ENCODE results near the gene SLC38A1.

Gene SLC38A1

GRCh38 chr12:46268583-46269428, at the start of gene SLC38A1:
TSS of gene SLC38A1 (minus strand) at chr12:46269043. CDS start at chr12:46239800, 29,243 bp downstream.
- DNase-seq (ENCODE audit: low read depth), result peak; percentile 61
- peak within 1 kb of the TSS; percentile 79 for H3K4me3 ChIP-seq (ENCODE audit: low read depth, low read length)
- TF ChIP-seq, protein P1, sequence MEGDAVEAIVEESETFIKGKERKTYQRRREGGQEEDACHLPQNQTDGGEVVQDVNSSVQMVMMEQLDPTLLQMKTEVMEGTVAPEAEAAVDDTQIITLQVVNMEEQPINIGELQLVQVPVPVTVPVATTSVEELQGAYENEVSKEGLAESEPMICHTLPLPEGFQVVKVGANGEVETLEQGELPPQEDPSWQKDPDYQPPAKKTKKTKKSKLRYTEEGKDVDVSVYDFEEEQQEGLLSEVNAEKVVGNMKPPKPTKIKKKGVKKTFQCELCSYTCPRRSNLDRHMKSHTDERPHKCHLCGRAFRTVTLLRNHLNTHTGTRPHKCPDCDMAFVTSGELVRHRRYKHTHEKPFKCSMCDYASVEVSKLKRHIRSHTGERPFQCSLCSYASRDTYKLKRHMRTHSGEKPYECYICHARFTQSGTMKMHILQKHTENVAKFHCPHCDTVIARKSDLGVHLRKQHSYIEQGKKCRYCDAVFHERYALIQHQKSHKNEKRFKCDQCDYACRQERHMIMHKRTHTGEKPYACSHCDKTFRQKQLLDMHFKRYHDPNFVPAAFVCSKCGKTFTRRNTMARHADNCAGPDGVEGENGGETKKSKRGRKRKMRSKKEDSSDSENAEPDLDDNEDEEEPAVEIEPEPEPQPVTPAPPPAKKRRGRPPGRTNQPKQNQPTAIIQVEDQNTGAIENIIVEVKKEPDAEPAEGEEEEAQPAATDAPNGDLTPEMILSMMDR (IDR thresholded peaks at IDR 0.05; ENCODE audit: control insufficient read depth, extremely low read depth, insufficient read depth), result peak; percentile 25

DNA sequence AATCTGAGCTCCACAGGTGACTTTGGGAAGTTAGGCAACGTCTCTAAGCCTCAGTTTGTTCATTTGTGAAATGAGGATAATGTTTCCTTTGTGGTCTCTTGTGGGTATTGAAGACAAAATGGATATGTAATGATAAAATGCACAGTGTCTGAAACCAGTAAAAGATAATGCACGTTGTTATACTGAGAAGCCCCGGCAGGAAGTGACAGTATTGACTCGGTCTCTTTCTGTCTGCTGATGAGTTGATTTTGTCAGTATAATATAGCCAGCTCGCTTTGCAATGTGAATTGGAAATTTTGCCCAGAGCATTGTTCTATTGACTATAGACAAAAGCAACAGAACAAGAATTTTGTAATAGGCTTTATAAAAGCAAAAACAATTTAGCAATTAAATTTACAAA, 49.2 kb upstream of the SLC38A1 start:
- DNase-seq (ENCODE audit: low read depth), result no peak
- TF ChIP-seq, protein P1 (IDR thresholded peaks at IDR 0.05; ENCODE audit: control insufficient read depth, extremely low read depth, insufficient read depth), result no peak
- H3K4me3 ChIP-seq (ENCODE audit: low read depth, low read length), result no peak overlapping the region

- no peak for DNase-seq (ENCODE audit: low read depth)
- TF ChIP-seq, protein P1 (IDR thresholded peaks at IDR 0.05; ENCODE audit: control insufficient read depth, extremely low read depth, insufficient read depth), result no peak
- no peak overlapping the region for H3K4me3 ChIP-seq (ENCODE audit: low read depth, low read length)
These were observed 35.2 kb upstream of the SLC38A1 start for GRCh38 chr12:46304070-46304469.

DNA sequence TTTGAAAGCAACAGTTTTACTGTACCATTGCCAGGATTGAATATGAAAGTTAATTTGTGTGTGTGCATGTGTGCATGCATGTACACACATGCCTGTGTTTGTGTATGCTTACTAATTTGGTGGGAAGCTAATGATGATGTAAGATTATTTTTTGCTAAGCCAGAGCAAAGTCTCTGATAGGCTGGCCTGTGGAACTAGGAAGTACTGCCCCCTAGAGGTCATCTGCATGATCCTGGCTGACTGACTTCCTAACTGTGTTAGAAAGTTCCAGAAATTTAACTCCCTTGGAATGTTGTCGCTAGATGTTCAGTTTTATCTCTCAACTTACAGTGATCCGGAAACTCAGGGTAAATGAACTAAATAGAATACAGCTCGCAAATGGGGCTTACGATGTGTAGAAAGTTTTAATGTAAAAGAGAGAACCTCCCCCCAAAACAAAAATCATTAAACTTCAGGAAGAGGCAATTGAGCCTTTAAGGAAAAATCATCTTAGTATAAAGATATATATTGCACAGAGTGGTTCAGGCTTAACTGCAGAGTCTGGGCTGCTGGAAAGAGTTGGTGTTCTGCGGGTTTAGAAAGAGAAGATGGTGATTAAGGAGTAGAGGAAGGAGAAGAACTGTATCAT, 34.3 kb upstream of the SLC38A1 start:
- DNase-seq (ENCODE audit: low read depth), result peak; percentile 34
- no peak overlapping the region for H3K4me3 ChIP-seq (ENCODE audit: low read depth, low read length)
- TF ChIP-seq, protein P1 (IDR thresholded peaks at IDR 0.05; ENCODE audit: control insufficient read depth, extremely low read depth, insufficient read depth), result peak; percentile 68

DNA sequence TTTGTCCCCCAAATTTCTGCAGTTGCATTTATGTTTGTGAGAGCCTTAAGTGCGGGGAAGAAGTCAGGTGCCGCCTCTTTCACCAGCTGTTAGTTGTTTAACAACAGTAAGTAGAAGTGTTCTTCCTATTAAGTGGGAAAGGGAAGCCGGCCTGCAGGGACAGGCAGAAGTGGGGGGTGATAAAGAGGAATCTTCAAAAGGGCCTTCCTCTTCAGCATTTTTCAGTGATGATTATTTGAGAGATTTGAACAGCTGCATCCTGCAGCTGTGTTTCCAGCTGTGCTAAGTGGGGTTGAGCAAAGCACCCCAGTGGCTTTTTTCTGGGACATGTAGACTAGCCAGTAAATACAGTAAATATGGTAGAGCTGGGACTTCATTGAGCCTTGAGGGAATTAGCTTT, 32.1 kb upstream of the SLC38A1 start:
- no peak for DNase-seq (ENCODE audit: low read depth)
- no peak overlapping the region for H3K4me3 ChIP-seq (ENCODE audit: low read depth, low read length)
- TF ChIP-seq, protein P1 (IDR thresholded peaks at IDR 0.05; ENCODE audit: control insufficient read depth, extremely low read depth, insufficient read depth), result no peak

- H3K4me3 ChIP-seq (ENCODE audit: low read depth, low read length), result no peak overlapping the region
- TF ChIP-seq, protein P1 (IDR thresholded peaks at IDR 0.05; ENCODE audit: control insufficient read depth, extremely low read depth, insufficient read depth), result no peak
- DNase-seq (ENCODE audit: low read depth), result no peak
These were observed 31.0 kb upstream of the SLC38A1 start for GRCh38 chr12:46299851-46300250.

Measured in LNCaP clone FGC (cell line).